ENCODE data around the gene SCRT2.

DNA sequence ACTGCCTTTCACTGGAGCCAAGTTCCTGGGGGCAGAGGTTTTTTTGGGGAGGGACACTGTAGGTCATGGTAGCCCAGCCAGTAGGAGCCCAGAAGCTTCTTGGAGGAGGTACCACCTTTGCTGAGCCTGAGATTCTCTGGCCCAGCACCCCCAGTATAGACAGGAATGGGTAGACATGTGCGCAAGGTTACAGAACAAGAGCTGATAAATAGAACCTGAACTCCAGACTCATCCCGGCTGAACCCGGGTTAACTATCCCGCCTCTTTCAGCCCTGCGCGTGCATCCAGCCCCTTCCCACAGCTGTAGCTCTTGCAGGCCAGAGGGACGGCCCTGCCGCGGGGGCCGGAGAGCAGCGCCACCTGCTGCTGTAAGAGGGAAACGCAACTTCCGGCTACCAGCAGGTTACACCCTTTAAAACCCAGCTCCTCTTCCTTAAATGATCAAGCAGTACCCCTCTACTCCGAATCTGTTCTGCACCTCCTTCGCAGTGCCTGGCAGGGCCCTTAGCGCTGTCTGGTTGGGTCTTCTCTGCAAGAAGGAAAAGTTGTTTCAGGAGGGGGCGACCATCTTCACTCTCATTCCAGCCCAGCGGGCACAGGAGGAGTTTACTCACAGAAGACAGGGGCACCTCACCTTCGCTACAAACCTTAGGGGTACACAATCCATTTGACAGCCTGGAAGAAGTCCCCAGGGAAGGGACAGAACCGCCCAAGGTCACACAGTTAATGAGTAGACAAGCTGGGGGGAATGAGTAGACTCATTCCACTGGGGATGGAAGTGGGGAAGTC lies 30.1 kb downstream of the SCRT2 start:
- peak; percentile 91 for TF ChIP-seq CTCF (IDR thresholded peaks at IDR 0.05; ENCODE audit: insufficient read depth, low read length)
- TF ChIP-seq SPI1 (IDR thresholded peaks at IDR 0.05; ENCODE audit: borderline replicate concordance, low read depth) = peak; percentile 36; the same call in 1 of the 2 replicates

Data from HL-60 (cell line).